Measurements from ENCODE around the gene CALN1.

CALN1 gene

GRCh38 chr7:71996141-71996540, 416.0 kb downstream of the CALN1 start:
- no peaks in the 10 kb centered on the region for H3K4me1 ChIP-seq (ENCODE audit: control insufficient read depth, insufficient read depth, low read length)
- H3K27ac ChIP-seq (ENCODE audit: extremely low read depth, low read depth, low read length): no peak overlapping the region
- no peak overlapping the region for H3K4me3 ChIP-seq (ENCODE audit: low read depth, low read length)
- CTCF ChIA-PET: no interaction called here
- no peaks in the 10 kb centered on the region for H3K9me3 ChIP-seq (ENCODE audit: control insufficient read depth, insufficient read depth, low read depth, low read length)
- POLR2A ChIA-PET: no interaction called here
- TF ChIP-seq ZNF629 (tag by site-specific recombination; IDR thresholded peaks at IDR 0.05) (no peak), ZNF148 (tag by site-specific recombination; IDR thresholded peaks at IDR 0.05; ENCODE audit: borderline replicate concordance) (no peak), ZNF132 (tag by site-specific recombination; IDR thresholded peaks at IDR 0.05; ENCODE audit: borderline replicate concordance) (no peak), GLIS2 (tag by site-specific recombination; IDR thresholded peaks at IDR 0.05) (no peak), ZNF449 (tag by site-specific recombination; IDR thresholded peaks at IDR 0.05) (no peak), ZNF398 (tag by site-specific recombination; IDR thresholded peaks at IDR 0.05) (no peak), PBX3 (CRISPR knock-in tag; IDR thresholded peaks at IDR 0.05) (no peak), PATZ1 (tag by site-specific recombination; IDR thresholded peaks at IDR 0.05) (no peak), ZBTB8A (tag by site-specific recombination; IDR thresholded peaks at IDR 0.05) (no peak), KLF17 (tag by site-specific recombination; IDR thresholded peaks at IDR 0.05) (no peak), KLF10 (tag by site-specific recombination; IDR thresholded peaks at IDR 0.05) (no peak), ZSCAN23 (tag by site-specific recombination; IDR thresholded peaks at IDR 0.05) (no peak), ZSCAN18 (tag by site-specific recombination; IDR thresholded peaks at IDR 0.05) (no peak), ZNF76 (tag by site-specific recombination; IDR thresholded peaks at IDR 0.05; ENCODE audit: borderline replicate concordance, low read depth) (no peak), PRDM4 (tag by site-specific recombination; IDR thresholded peaks at IDR 0.05) (no peak), ZBTB1 (tag by site-specific recombination; IDR thresholded peaks at IDR 0.05) (no peak)
- H3K36me3 ChIP-seq (ENCODE audit: control insufficient read depth in 2 of 2, insufficient read depth in 1 of 2, low read length in 2 of 2): no peaks in the 10 kb centered on the region
